GM18951 (cell line): ENCODE results near the gene LAMA5.

Experiments
- POLR2A ChIP-seq: IDR thresholded peaks from 4 replicates; pipeline ENCODE4 v1.6.1; 2011; ENCODE audit warnings: mild to moderate bottlenecking; ENCODE audit not compliant: insufficient read length, insufficient read depth; ENCODE audit errors: extremely low read depth
- in situ Hi-C: fragments of 300-500 bp; cut with MboI; formaldehyde crosslinking; loops from one replicate; pipeline ENCODE4 v1.12.0; 2022; ENCODE audit warnings: low sequenced_read_pairs, mixed read lengths, inconsistent platforms; ENCODE audit not compliant: unreplicated experiment

Gene LAMA5

GRCh38 chr20:62305765-62306413, 61.2 kb downstream of the LAMA5 start:
- in situ Hi-C loops: loop anchor here (10.0 kb wide), 1 partner anchor 79 kb away; the partner anchor contains the start of gene RPS21
- no peak for TF ChIP-seq POLR2A

- in situ Hi-C loops: loop anchor here (10.0 kb wide), 1 partner anchor 80 kb away; the partner anchor contains the start of gene RPS21
- TF ChIP-seq POLR2A: no peak
Observed at GRCh38 chr20:62305149-62305764, 61.9 kb downstream of the LAMA5 start.

GRCh38 chr20:62304331-62305148, 62.6 kb downstream of the LAMA5 start:
- in situ Hi-C loops: loop anchor here (10.0 kb wide), 1 partner anchor 80 kb away; the partner anchor contains the start of gene RPS21
- TF ChIP-seq POLR2A: no peak

GRCh38 chr20:62303340-62304226, 63.5 kb downstream of the LAMA5 start:
- in situ Hi-C loops: loop anchor here (10.0 kb wide), 1 partner anchor 81 kb away; the partner anchor contains the start of gene RPS21
- no peak for TF ChIP-seq POLR2A

- in situ Hi-C loops: loop anchor here (10.0 kb wide), 1 partner anchor 82 kb away; the partner anchor contains the start of gene RPS21
- TF ChIP-seq POLR2A: no peak
Observed at GRCh38 chr20:62303062-62303339, 64.1 kb downstream of the LAMA5 start.

GRCh38 chr20:62302341-62303061, 64.6 kb downstream of the LAMA5 start, which contains the start of gene ADRM1:
Gene ADRM1 (plus strand): TSS chr20:62302997. CDS start chr20:62303569, 572 bp downstream.
- TF ChIP-seq POLR2A: peak; percentile 86
- in situ Hi-C loops: loop anchor here (10.0 kb wide), 1 partner anchor 82 kb away; the partner anchor contains the start of gene RPS21

- TF ChIP-seq POLR2A: no peak
Observed at GRCh38 chr20:62301773-62302340, 65.3 kb downstream of the LAMA5 start.

GRCh38 chr20:62301111-62301668, 65.9 kb downstream of the LAMA5 start:
- TF ChIP-seq POLR2A: no peak
- in situ Hi-C loops: loop anchor here (10.0 kb wide), 1 partner anchor 84 kb away; the partner anchor contains the start of gene RPS21

More at GRCh38 chr20:62301773-62302340, 65.3 kb downstream of the LAMA5 start:
- in situ Hi-C loops: loop anchor here (10.0 kb wide), 1 partner anchor 83 kb away; the partner anchor contains the start of gene RPS21

- in situ Hi-C loops: loop anchor here (10.0 kb wide), 1 partner anchor 84 kb away; the partner anchor contains the start of gene RPS21
Observed at GRCh38 chr20:62300319-62300718, 66.8 kb downstream of the LAMA5 start.

GRCh38 chr20:62299666-62300236, 67.4 kb downstream of the LAMA5 start:
- TF ChIP-seq POLR2A: no peak

More at GRCh38 chr20:62300319-62300718, 66.8 kb downstream of the LAMA5 start:
- no peak for TF ChIP-seq POLR2A

More at GRCh38 chr20:62299666-62300236, 67.4 kb downstream of the LAMA5 start:
- in situ Hi-C loops: loop anchor here (10.0 kb wide), 1 partner anchor 85 kb away; the partner anchor contains the start of gene RPS21
